Prostate gland (tissue), 2 donors: ENCODE data around the gene LIMCH1. TPM values are rescaled to one million over a fixed set of nuclear protein-coding genes. Genes with fewer than 3 reads are reported as not detected.
"Not testable (repeated sequence)": the region's sequence is repeated elsewhere in the genome, so short reads cannot be mapped to it uniquely, and the experiment has no call there.

Source experiments
- DNase-seq: peaks from one replicate; pipeline ENCODE4 v3.0.0-alpha.2; 2019; ENCODE audit warnings: low spot score
- H3K27ac ChIP-seq, 2 donors: fragments of 200-600 bp; sonication (generic); 2 replicates each; pipeline ENCODE4 v1.5.1; 2017 to 2019
- H3K27me3 ChIP-seq: fragments of 200-600 bp; sonication (generic); replicated peaks from 2 replicates; pipeline ENCODE4 v1.5.1; 2019; ENCODE audit not compliant: insufficient read depth
- H3K36me3 ChIP-seq, 2 donors: fragments of 200-600 bp; sonication (generic); 1 replicate in 1 of 2; 2 replicates in 1 of 2; pipeline versions ENCODE4 v1.5.1 to v1.8.1; 2017 to 2019
- H3K4me1 ChIP-seq: fragments of 200-600 bp; sonication (generic); replicated peaks from 2 replicates; pipeline ENCODE4 v1.5.1; 2019
- H3K4me3 ChIP-seq, 2 donors: fragments of 200-600 bp; sonication (generic); 2 replicates each; pipeline ENCODE4 v1.5.1; 2017 to 2019
- H3K9me3 ChIP-seq: fragments of 200-600 bp; sonication (generic); 2 replicates; pipeline ENCODE4 v1.5.1; 2017
- CTCF ChIP-seq, 4 experiments: fragments of 200-600 bp in 2 of 4; fragments of 450-650 bp in 2 of 4; sonication (generic) in 2 of 4; IDR thresholded peaks; 1 replicate in 3 of 4; 2 replicates in 1 of 4; pipeline ENCODE4 v1.5.1; 2016 to 2019; ENCODE audit warnings: antibody characterized with exemption in 4 of 4, mild to moderate bottlenecking in 2 of 4, moderate library complexity in 2 of 4
- POLR2A ChIP-seq: fragments of 450-650 bp; IDR thresholded peaks from one replicate; pipeline ENCODE4 v1.6.1; 2016; ENCODE audit warnings: antibody characterized with exemption, mild to moderate bottlenecking
- POLR2AphosphoS5 ChIP-seq: sonication (generic); formaldehyde crosslinking; IDR thresholded peaks from one replicate; pipeline ENCODE4 v1.6.1; 2017; ENCODE audit warnings: antibody characterized with exemption
- WGBS: methylation state at CpG from one replicate; pipeline ENCODE4 v1.1.5; 2018; 5-methylcytosine and 5-hydroxymethylcytosine counted together
- intact Hi-C: fragments of 100-400 bp; cut with DNase I; formaldehyde crosslinking; loops from one replicate; pipeline ENCODE4 v1.14.2; 2022
- total RNA-seq, 2 donors: library from RNA; depleted of rRNA; stranded (reverse); fragments of >200 nt; gene quantifications; one replicate each; pipeline ENCODE4 v1.1.0, GENCODE V29; 2016

The LIMCH1 gene
- total RNA-seq, 2 donors from 2014 or later = 62.8 to 102 TPM

GRCh38 chr4:41640906-41641305 lies 102.9 kb downstream of the LIMCH1 start:
- WGBS = 82% methylated on average over 6 of the region's 6 CpGs
- Histone ChIP-seq H3K27me3 (no peaks in the 10 kb centered on the region), H3K9me3 (no peaks in the 10 kb centered on the region), H3K4me3 (no peak overlapping the region), H3K36me3 (no peaks in the 10 kb centered on the region), H3K27ac (no peak overlapping the region), H3K4me1 (no peaks in the 10 kb centered on the region)
- intact Hi-C loops = no loop called here
- TF ChIP-seq POLR2AphosphoS5 (no peak), CTCF (IDR thresholded peaks at IDR 0.05) (no peak), POLR2A (no peak)
- no peak for DNase-seq

GRCh38 chr4:41642746-41643145 lies 104.8 kb downstream of the LIMCH1 start:
- H3K36me3 ChIP-seq, H3K27ac ChIP-seq, H3K4me3 ChIP-seq, intact Hi-C loops, H3K4me1 ChIP-seq, H3K27me3 ChIP-seq, H3K9me3 ChIP-seq, DNase-seq: not testable (repeated sequence)
- 100% methylated on average over 1 of the region's 1 CpG for WGBS

GRCh38 chr4:41643331-41643730 lies 105.4 kb downstream of the LIMCH1 start:
- TF ChIP-seq POLR2A (no peak), CTCF (IDR thresholded peaks at IDR 0.05) (no peak), POLR2AphosphoS5 (no peak)
- Histone ChIP-seq H3K27ac (no peak overlapping the region), H3K36me3 (peaks cover 0 to 4% of the 10 kb centered on the region in 2 donors), H3K27me3 (no peaks in the 10 kb centered on the region), H3K4me3 (no peak overlapping the region), H3K9me3 (no peaks in the 10 kb centered on the region), H3K4me1 (no peaks in the 10 kb centered on the region)
- DNase-seq = no peak
- intact Hi-C loops = no loop called here

GRCh38 chr4:41644288-41644914 lies 106.4 kb downstream of the LIMCH1 start:
- H3K36me3 ChIP-seq = peaks cover 0 to 4% of the 10 kb centered on the region in 2 donors
- H3K27me3 ChIP-seq = no peaks in the 10 kb centered on the region
- DNase-seq = peak; percentile 68
- no peak for TF ChIP-seq POLR2A
- peak; percentile 65 to 85 (median 82) for TF ChIP-seq CTCF (IDR thresholded peaks at IDR 0.05)
- peak; percentile 54 for TF ChIP-seq POLR2AphosphoS5
- WGBS = 11% methylated on average over 41 of the region's 41 CpGs
- H3K4me3 ChIP-seq = peak overlapping the region in 1 of 2 donors; percentile 7
- intact Hi-C loops = loop anchor here (2.0 kb wide), 1 partner anchor 282 kb away; no protein-coding TSS in a partner anchor
- H3K4me1 ChIP-seq = no peaks in the 10 kb centered on the region
- H3K27ac ChIP-seq = no peak overlapping the region
- H3K9me3 ChIP-seq = no peaks in the 10 kb centered on the region

GRCh38 chr4:41644915-41645295 lies 106.9 kb downstream of the LIMCH1 start:
- Histone ChIP-seq H3K4me3 (no peak overlapping the region), H3K36me3 (peaks cover 0 to 4% of the 10 kb centered on the region in 2 donors), H3K27ac (no peak overlapping the region), H3K27me3 (no peaks in the 10 kb centered on the region), H3K4me1 (no peaks in the 10 kb centered on the region), H3K9me3 (no peaks in the 10 kb centered on the region)
- intact Hi-C loops = loop anchor here (2.0 kb wide), 1 partner anchor 282 kb away; no protein-coding TSS in a partner anchor
- TF ChIP-seq POLR2A = no peak
- TF ChIP-seq CTCF (IDR thresholded peaks at IDR 0.05) = no peak
- TF ChIP-seq POLR2AphosphoS5 = no peak
- no peak for DNase-seq
- 93% methylated on average over 6 of the region's 6 CpGs for WGBS
